HEK293T (cell line): Measurements from ENCODE around the gene PTPRD.

ENCODE experiments used
- ARNT ChIP-seq: fragments of 450-650 bp; IDR thresholded peaks from 2 replicates; pipeline ENCODE4 v1.6.1; 2017; ENCODE audit warnings: mild to moderate bottlenecking
- BHLHE40 ChIP-seq: fragments of 450-650 bp; IDR thresholded peaks from 2 replicates; pipeline ENCODE4 v1.6.1; 2016; ENCODE audit warnings: mild to moderate bottlenecking, moderate library complexity, borderline replicate concordance
- FOXM1 ChIP-seq: fragments of 450-650 bp; IDR thresholded peaks from 2 replicates; pipeline ENCODE4 v1.6.1; 2017; ENCODE audit warnings: mild to moderate bottlenecking, borderline replicate concordance
- HDGF ChIP-seq: fragments of 450-650 bp; IDR thresholded peaks from 2 replicates; pipeline ENCODE4 v1.6.1; 2017; ENCODE audit warnings: antibody characterized with exemption, borderline replicate concordance
- L3MBTL2 ChIP-seq: fragments of 450-650 bp; conservative IDR thresholded peaks from 2 replicates; pipeline ENCODE4 v1.6.1; 2016; ENCODE audit warnings: mild to moderate bottlenecking
- LEF1 ChIP-seq: fragments of 450-650 bp; IDR thresholded peaks from 2 replicates; pipeline ENCODE4 v1.6.1; 2017; ENCODE audit warnings: mild to moderate bottlenecking, borderline replicate concordance
- NFRKB ChIP-seq: fragments of 450-650 bp; IDR thresholded peaks from 2 replicates; pipeline ENCODE4 v1.6.1; 2016; ENCODE audit warnings: mild to moderate bottlenecking, moderate library complexity
- ZNF384 ChIP-seq: fragments of 450-650 bp; IDR thresholded peaks from 2 replicates; pipeline ENCODE4 v1.6.1; 2016

DNA sequence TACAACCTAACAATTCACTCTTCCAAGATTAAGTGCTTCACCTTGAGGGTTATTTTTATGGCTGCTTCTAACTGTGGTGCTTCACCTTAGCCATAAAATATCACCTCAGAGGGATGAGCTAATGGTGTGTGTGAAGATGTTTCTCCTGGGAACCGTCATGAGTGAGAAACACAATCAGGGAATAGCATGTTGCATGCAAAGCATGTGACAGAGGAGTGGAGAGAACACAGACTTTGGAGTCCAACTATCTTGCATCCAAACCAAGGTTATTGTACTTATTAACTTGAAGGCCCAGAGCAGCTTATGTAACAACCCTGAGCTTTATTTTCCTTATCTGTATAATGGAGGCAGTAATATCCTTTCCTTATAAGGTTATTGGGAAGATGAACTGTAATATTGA lies 1724.2 kb downstream of the PTPRD start:
- TF ChIP-seq HDGF (no peak), ZNF384 (no peak), FOXM1 (no peak), ARNT (no peak), NFRKB (no peak), LEF1 (no peak), BHLHE40 (no peak), L3MBTL2 (no peak)
